IMR-90 (cell line): Measurements from ENCODE around the gene PBX4. TPM values are rescaled to one million over a fixed set of nuclear protein-coding genes. Genes with fewer than 3 reads are reported as not detected.
A peak's percentile ranks its signal among the peaks of the same experiment; 100 is the strongest.

Experiments used
- ATAC-seq: fragments of 200-7000 bp; cut with Tn5 transposase; 2 replicates; pipeline ENCODE4 v1.9.1; 2020; ENCODE audit warnings: low read depth, mild to moderate bottlenecking, moderate library complexity
- BruUV-seq: library from RNA; stranded (reverse); fragments of 400-500 nt; replicated peaks from 2 replicates; lab custom pipeline; 2021; lab: Mats Ljungman, UMichigan
- CTCF ChIA-PET: fragments of 300-600 bp; formaldehyde crosslinking; extraction: SDS; loops from one replicate; lab custom pipeline; 2021; ENCODE audit warnings: antibody characterized with exemption; lab: Yijun Ruan, JAX
- POLR2A ChIA-PET: fragments of 300-600 bp; sonication (Branson Sonifier 250); formaldehyde crosslinking; loops from one replicate; lab custom pipeline; 2022; ENCODE audit warnings: antibody characterized with exemption; ENCODE audit not compliant: unreplicated experiment; lab: Charles Lee
- DNase-seq: peaks from one replicate; pipeline ENCODE4 v3.0.0; 2013
- H2AFZ ChIP-seq: replicated peaks from 2 replicates; pipeline ENCODE3; 2013; ENCODE audit warnings: low read length, mild to moderate bottlenecking; ENCODE audit not compliant: poor library complexity
- H2AK5ac ChIP-seq: 2 replicates; pipeline ENCODE4 v1.6.1; 2013; ENCODE audit warnings: low read depth, low read length, inconsistent platforms
- H2AK9ac ChIP-seq: replicated peaks from 2 replicates; pipeline ENCODE3; 2013; ENCODE audit warnings: mild to moderate bottlenecking, low read depth, low read length, moderate library complexity; ENCODE audit not compliant: poor library complexity
- H2BK120ac ChIP-seq: 2 replicates; pipeline ENCODE4 v1.6.1; 2013; ENCODE audit warnings: low read depth, low read length, inconsistent platforms
- H2BK15ac ChIP-seq: 3 replicates; pipeline ENCODE4 v1.6.1; 2013; ENCODE audit warnings: low read depth, low read length, inconsistent platforms
- H2BK20ac ChIP-seq: 2 replicates; pipeline ENCODE4 v1.6.1; 2013; ENCODE audit warnings: low read depth, mild to moderate bottlenecking, inconsistent platforms, low read length, moderate library complexity
- H2BK5ac ChIP-seq: 2 replicates; pipeline ENCODE4 v1.6.1; 2013; ENCODE audit warnings: mild to moderate bottlenecking, low read depth, low read length, inconsistent platforms; ENCODE audit not compliant: poor library complexity, severe bottlenecking
- H3K14ac ChIP-seq: replicated peaks from 2 replicates; pipeline ENCODE4 v1.6.1; 2013; ENCODE audit warnings: low read depth, low read length, inconsistent platforms
- H3K18ac ChIP-seq: 2 replicates; pipeline ENCODE4 v1.6.1; 2013; ENCODE audit warnings: low read depth, low read length, control low read depth
- H3K23ac ChIP-seq: 2 replicates; pipeline ENCODE4 v1.6.1; 2013; ENCODE audit warnings: low read depth, low read length, inconsistent platforms
- H3K27ac ChIP-seq: 2 replicates; pipeline ENCODE4 v1.5.1; 2013; ENCODE audit warnings: mild to moderate bottlenecking, control low read depth, low read length; ENCODE audit not compliant: insufficient read depth
- H3K27me3 ChIP-seq: 2 replicates; pipeline ENCODE4 v1.6.1; 2013; ENCODE audit warnings: low read length; ENCODE audit not compliant: control insufficient read depth, insufficient read depth
- H3K36me3 ChIP-seq: 2 replicates; pipeline ENCODE4 v1.6.1; 2013; ENCODE audit warnings: low read length, mixed read lengths; ENCODE audit not compliant: control insufficient read depth, insufficient read depth
- H3K4ac ChIP-seq: 2 replicates; pipeline ENCODE4 v1.6.1; 2013; ENCODE audit warnings: low read depth, low read length, inconsistent platforms
- H3K4me1 ChIP-seq: 2 replicates; pipeline ENCODE4 v1.6.1; 2013; ENCODE audit warnings: low read length, mixed read lengths; ENCODE audit not compliant: control insufficient read depth, insufficient read depth
- H3K4me2 ChIP-seq: 2 replicates; pipeline ENCODE4 v1.6.1; 2013; ENCODE audit warnings: low read depth, mild to moderate bottlenecking, control low read depth, low read length, moderate library complexity
- H3K4me3 ChIP-seq: 2 replicates; pipeline ENCODE4 v1.5.1; 2013; ENCODE audit warnings: low read depth, mild to moderate bottlenecking, control low read depth, low read length, moderate library complexity; ENCODE audit not compliant: insufficient read depth
- H3K56ac ChIP-seq: 2 replicates; pipeline ENCODE4 v1.6.1; 2013; ENCODE audit warnings: low read length, inconsistent platforms; ENCODE audit not compliant: insufficient read depth; ENCODE audit errors: extremely low read depth
- H3K79me1 ChIP-seq, 2 experiments: 2 replicates each; pipeline ENCODE4 v1.6.1; 2013; ENCODE audit warnings: low read length in 2 of 2, inconsistent platforms in 1 of 2, low read depth in 1 of 2
- H3K9ac ChIP-seq: 2 replicates; pipeline ENCODE4 v1.6.1; 2013; ENCODE audit warnings: low read depth, low read length, control low read depth
- H3K9me1 ChIP-seq: 2 replicates; pipeline ENCODE4 v1.6.1; 2013; ENCODE audit warnings: low read length, inconsistent platforms; ENCODE audit not compliant: insufficient read depth
- H3K9me3 ChIP-seq: 2 replicates; pipeline ENCODE4 v1.6.1; 2013; ENCODE audit warnings: low read length; ENCODE audit not compliant: control insufficient read depth, insufficient read depth
- H4K20me1 ChIP-seq: 2 replicates; pipeline ENCODE4 v1.6.1; 2013; ENCODE audit warnings: low read length, inconsistent platforms; ENCODE audit not compliant: insufficient read depth
- H4K5ac ChIP-seq: 2 replicates; pipeline ENCODE4 v1.6.1; 2013; ENCODE audit warnings: mild to moderate bottlenecking, low read depth, low read length, control low read depth
- H4K8ac ChIP-seq, 2 experiments: 2 replicates each; pipeline ENCODE4 v1.6.1; 2013; ENCODE audit warnings: low read depth in 2 of 2, low read length in 2 of 2, control low read depth in 1 of 2, inconsistent platforms in 1 of 2
- H4K91ac ChIP-seq: 2 replicates; pipeline ENCODE4 v1.6.1; 2013; ENCODE audit warnings: low read depth, low read length, inconsistent platforms; ENCODE audit not compliant: insufficient read depth
- BHLHE40 ChIP-seq: fragments of 150-350 bp; IDR thresholded peaks from 2 replicates; pipeline ENCODE4 v1.6.1; 2016; ENCODE audit warnings: mild to moderate bottlenecking, low read depth, low read length
- CEBPB ChIP-seq: IDR thresholded peaks from 2 replicates; pipeline ENCODE4 v1.6.1; 2012; ENCODE audit warnings: low read depth, low read length, improper control_type of control experiment
- CHD1 ChIP-seq: IDR thresholded peaks from 2 replicates; pipeline ENCODE4 v1.6.1; 2012; ENCODE audit warnings: low read depth, low read length, improper control_type of control experiment
- CTCF ChIP-seq: conservative IDR thresholded peaks from 2 replicates; pipeline ENCODE4 v1.5.1; 2012; ENCODE audit warnings: mild to moderate bottlenecking, low read depth, low read length, improper control_type of control experiment
- FOS ChIP-seq: fragments of 150-350 bp; IDR thresholded peaks from 2 replicates; pipeline ENCODE4 v1.6.1; 2016; ENCODE audit warnings: low read depth, low read length
- MAFK ChIP-seq: IDR thresholded peaks from 2 replicates; pipeline ENCODE4 v1.6.1; 2012; ENCODE audit warnings: low read depth, low read length, improper control_type of control experiment
- MAZ ChIP-seq: IDR thresholded peaks from 2 replicates; pipeline ENCODE4 v1.6.1; 2012; ENCODE audit warnings: low read depth, mild to moderate bottlenecking, low read length, improper control_type of control experiment, moderate library complexity, borderline replicate concordance
- MXI1 ChIP-seq: IDR thresholded peaks from 2 replicates; pipeline ENCODE4 v1.6.1; 2012; ENCODE audit warnings: low read depth, mild to moderate bottlenecking, low read length, moderate library complexity, borderline replicate concordance
- POLR2A ChIP-seq: IDR thresholded peaks from 2 replicates; pipeline ENCODE4 v1.6.1; 2012; ENCODE audit warnings: mild to moderate bottlenecking, low read depth, low read length
- RAD21 ChIP-seq: IDR thresholded peaks from 2 replicates; pipeline ENCODE4 v1.6.1; 2012; ENCODE audit warnings: low read length, improper control_type of control experiment
- RCOR1 ChIP-seq: IDR thresholded peaks from 2 replicates; pipeline ENCODE4 v1.6.1; 2012; ENCODE audit warnings: mild to moderate bottlenecking, low read length, improper control_type of control experiment; ENCODE audit not compliant: insufficient replicate concordance
- RFX5 ChIP-seq: IDR thresholded peaks from 2 replicates; pipeline ENCODE4 v1.8.0; 2012; ENCODE audit warnings: low read depth, mild to moderate bottlenecking, low read length, moderate library complexity
- SMC3 ChIP-seq: fragments of 150-350 bp; IDR thresholded peaks from 2 replicates; pipeline ENCODE4 v1.6.1; 2016; ENCODE audit warnings: low read depth, mild to moderate bottlenecking, antibody characterized with exemption, low read length, moderate library complexity
- WGBS, 2 experiments: methylation state at CpG; one replicate each; pipeline versions ENCODE4 v1.1.5 to v1.1.7; 2013; ENCODE audit warnings: missing lambda C conversion rate in 2 of 2; ENCODE audit not compliant: insufficient read length in 1 of 2; ENCODE audit errors: extremely low coverage in 2 of 2; 5-methylcytosine and 5-hydroxymethylcytosine counted together
- dilution Hi-C: fragments of 300-500 bp; cut with HindIII; formaldehyde crosslinking; loops from one replicate; pipeline ENCODE4 v1.14.3; 2018; ENCODE audit warnings: low sequenced_read_pairs; ENCODE audit not compliant: unreplicated experiment
- in situ Hi-C: fragments of 300-500 bp; cut with MboI; formaldehyde crosslinking; loops from 3 replicates; pipeline ENCODE4 v1.14.3; 2019; ENCODE audit warnings: low sequenced_read_pairs, inconsistent platforms, mixed read lengths
- intact Hi-C: fragments of 100-400 bp; cut with micrococcal nuclease; formaldehyde crosslinking; loops from 2 replicates; pipeline ENCODE4 v1.10.0; 2022
- polyA plus RNA-seq, 3 experiments: library from polyadenylated mRNA; depleted of rRNA; stranded (reverse); fragments of >200 nt; gene quantifications; 2 replicates each; pipeline ENCODE4 v1.2.3, GENCODE V29; 2012; ENCODE audit warnings: low replicate concordance in 1 of 3
- total RNA-seq: library from RNA; depleted of rRNA; stranded (reverse); fragments of >200 nt; gene quantifications from 2 replicates; pipeline ENCODE4 v1.2.3, GENCODE V29; 2012
- TF ChIP-seq, protein P1 (sequence below): fragments of 150-350 bp; IDR thresholded peaks from 2 replicates; pipeline ENCODE4 v1.6.1; 2016; ENCODE audit warnings: low read depth, mild to moderate bottlenecking, low read length, moderate library complexity, borderline replicate concordance
- TF ChIP-seq, protein P2 (sequence below): fragments of 150-350 bp; IDR thresholded peaks from 2 replicates; pipeline ENCODE4 v1.6.1; 2017; ENCODE audit warnings: mild to moderate bottlenecking, antibody characterized with exemption, low read length, low read depth

PBX4 gene
- total and polyA plus RNA-seq, 2 of the 4 experiments (the other 2 are of a cell fraction) = 0.90 to 2.9 TPM

DNA sequence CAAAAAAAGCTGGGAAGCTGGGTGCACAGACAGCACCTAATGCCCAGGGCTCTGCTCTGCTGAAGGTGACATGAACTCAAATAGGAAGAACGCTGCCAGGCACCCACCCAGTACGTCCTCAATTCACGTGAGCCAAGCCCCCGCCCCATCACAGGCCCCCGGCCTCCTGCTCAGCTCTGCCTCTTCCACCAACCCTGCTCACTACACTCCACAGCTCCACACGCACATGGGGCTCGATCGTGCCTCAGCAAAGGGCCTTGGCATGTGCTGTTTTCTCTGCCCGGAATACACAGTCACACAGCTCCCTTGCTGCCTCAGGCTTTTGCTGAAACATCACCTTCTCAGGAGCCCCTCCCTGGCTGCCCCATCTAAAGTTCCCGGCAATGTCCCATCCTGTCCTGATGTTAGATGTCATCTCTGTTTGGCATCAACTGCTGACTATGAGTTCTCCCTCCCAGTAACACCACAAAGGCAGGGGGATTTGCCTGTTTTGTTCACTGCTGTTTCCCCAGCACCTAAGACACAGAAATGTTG lies 42.7 kb upstream of the PBX4 start:
- peaks cover 35% of the 10 kb centered on the region for H3K36me3 ChIP-seq
- POLR2A ChIA-PET = interaction anchor here (0.5 kb wide), 1 partner anchor 85 kb away, joined by 3 read pairs; no protein-coding TSS in a partner anchor
- H2BK120ac ChIP-seq = no peak overlapping the region
- BruUV-seq = no TSS peak
- peak overlapping the region; percentile 28 for H2AK9ac ChIP-seq
- H3K9me3 ChIP-seq = no peaks in the 10 kb centered on the region
- no peak for DNase-seq
- H3K4me2 ChIP-seq = no peak overlapping the region
- intact Hi-C loops = no loop called here
- H3K9ac ChIP-seq = no peak overlapping the region
- peaks cover 7% of the 10 kb centered on the region; the same call in 1 of the 2 replicates for H3K4me1 ChIP-seq
- no peak overlapping the region for H3K23ac ChIP-seq
- no peak overlapping the region for H2BK20ac ChIP-seq
- WGBS, 2 experiments = 97% methylated on average over 7 of the region's 10 CpGs; no CpG with 5 or more reads in 1 of the 2 experiments
- no peak overlapping the region for H3K56ac ChIP-seq
- in situ Hi-C loops = no loop called here
- no peak overlapping the region for H3K18ac ChIP-seq
- H2BK15ac ChIP-seq = no peak overlapping the region
- no peak overlapping the region for H4K8ac ChIP-seq
- CTCF ChIA-PET = no interaction called here
- H3K27me3 ChIP-seq = no peaks in the 10 kb centered on the region
- no peak overlapping the region for H3K14ac ChIP-seq
- no peak overlapping the region for H3K27ac ChIP-seq
- no peak overlapping the region for H4K5ac ChIP-seq
- no peak overlapping the region for H2AFZ ChIP-seq
- no peak overlapping the region for H3K4ac ChIP-seq
- H4K20me1 ChIP-seq = peaks cover 38% of the 10 kb centered on the region
- no peak overlapping the region for H3K4me3 ChIP-seq
- no peak overlapping the region for H2AK5ac ChIP-seq
- no peak for TF ChIP-seq BHLHE40
- TF ChIP-seq FOS = no peak
- TF ChIP-seq RCOR1 = no peak
- no peak for TF ChIP-seq MAFK
- no peak for TF ChIP-seq CHD1
- TF ChIP-seq SMC3 = no peak
- no peak for TF ChIP-seq CEBPB
- TF ChIP-seq, protein P1, sequence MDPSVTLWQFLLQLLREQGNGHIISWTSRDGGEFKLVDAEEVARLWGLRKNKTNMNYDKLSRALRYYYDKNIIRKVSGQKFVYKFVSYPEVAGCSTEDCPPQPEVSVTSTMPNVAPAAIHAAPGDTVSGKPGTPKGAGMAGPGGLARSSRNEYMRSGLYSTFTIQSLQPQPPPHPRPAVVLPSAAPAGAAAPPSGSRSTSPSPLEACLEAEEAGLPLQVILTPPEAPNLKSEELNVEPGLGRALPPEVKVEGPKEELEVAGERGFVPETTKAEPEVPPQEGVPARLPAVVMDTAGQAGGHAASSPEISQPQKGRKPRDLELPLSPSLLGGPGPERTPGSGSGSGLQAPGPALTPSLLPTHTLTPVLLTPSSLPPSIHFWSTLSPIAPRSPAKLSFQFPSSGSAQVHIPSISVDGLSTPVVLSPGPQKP = no peak
- TF ChIP-seq MAZ = no peak
- TF ChIP-seq MXI1 = no peak
- TF ChIP-seq POLR2A = no peak
- TF ChIP-seq, protein P2, sequence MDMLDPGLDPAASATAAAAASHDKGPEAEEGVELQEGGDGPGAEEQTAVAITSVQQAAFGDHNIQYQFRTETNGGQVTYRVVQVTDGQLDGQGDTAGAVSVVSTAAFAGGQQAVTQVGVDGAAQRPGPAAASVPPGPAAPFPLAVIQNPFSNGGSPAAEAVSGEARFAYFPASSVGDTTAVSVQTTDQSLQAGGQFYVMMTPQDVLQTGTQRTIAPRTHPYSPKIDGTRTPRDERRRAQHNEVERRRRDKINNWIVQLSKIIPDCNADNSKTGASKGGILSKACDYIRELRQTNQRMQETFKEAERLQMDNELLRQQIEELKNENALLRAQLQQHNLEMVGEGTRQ = no peak
- TF ChIP-seq RFX5 = no peak
- no peak for TF ChIP-seq RAD21
- TF ChIP-seq CTCF = no peak
- H2BK5ac ChIP-seq = no peak overlapping the region
- peaks cover 20 to 42% of the 10 kb centered on the region in 2 experiments for H3K79me1 ChIP-seq
- dilution Hi-C loops = no loop called here
- ATAC-seq = no peak
- peaks cover 22% of the 10 kb centered on the region for H3K9me1 ChIP-seq
- H4K91ac ChIP-seq = no peak overlapping the region
